ENCODE data around the gene CAPN2.
A peak's percentile ranks its signal among the peaks of the same experiment; 100 is the strongest.

CAPN2 gene

DNA sequence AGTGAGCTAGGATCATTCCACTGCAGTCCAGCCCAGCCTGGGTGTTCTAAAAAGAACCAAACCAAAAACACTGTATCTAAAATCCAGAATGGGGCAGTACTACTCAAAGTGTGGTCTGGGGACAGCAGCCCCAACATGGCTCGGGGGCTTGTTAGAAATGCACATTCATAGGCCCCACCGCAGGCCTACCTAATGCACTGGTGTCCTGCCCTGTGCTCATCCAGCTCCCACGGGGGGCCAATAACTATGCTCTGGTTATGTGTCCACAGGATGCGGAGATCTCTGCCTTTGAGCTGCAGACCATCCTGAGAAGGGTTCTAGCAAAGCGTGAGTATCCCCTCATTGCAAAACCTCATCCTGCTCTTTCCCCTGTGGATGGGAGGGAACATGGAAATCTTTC lies 51.5 kb downstream of the CAPN2 start:
- Histone ChIP-seq H3K27ac (ENCODE audit: low read depth, low read length) (no peak overlapping the region), H3K36me3 (ENCODE audit: insufficient read depth, low read length) (peaks cover 54% of the 10 kb centered on the region)

DNA sequence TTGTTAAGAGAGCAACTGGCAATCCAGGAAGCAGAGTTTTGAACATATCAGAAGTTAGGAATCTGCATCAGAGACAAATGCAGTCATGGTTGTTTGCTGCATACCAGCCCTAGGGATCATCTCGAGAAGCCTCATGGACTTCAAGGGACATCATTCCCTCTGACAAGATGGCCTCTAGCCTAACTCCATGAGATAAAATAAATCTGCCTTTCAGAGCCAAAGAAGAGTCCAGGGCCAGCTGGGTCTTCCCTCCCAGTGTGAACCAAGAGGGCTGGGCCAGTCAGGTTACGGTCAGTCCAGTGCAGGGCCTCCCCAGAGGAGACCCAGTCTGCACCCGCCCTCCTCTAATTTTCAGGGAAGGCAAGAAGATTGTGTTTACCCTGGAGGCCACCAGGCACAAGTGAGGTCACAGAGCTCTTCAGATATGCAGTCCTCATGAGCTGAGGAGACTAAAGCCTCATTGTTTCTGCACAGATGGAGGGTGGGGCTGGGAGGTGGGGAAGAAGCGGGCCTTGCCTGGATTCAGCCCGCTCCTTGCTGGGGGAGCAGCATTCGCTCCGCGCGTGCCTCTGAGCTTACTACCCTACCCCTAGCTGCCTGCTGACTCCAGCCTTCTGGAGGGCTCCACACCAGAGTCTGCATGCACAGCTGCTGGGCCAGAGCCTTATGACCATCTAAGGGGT lies 52.8 kb downstream of the CAPN2 start:
- Histone ChIP-seq H3K27me3 (ENCODE audit: insufficient read depth, low read length) (no peaks in the 10 kb centered on the region), H3K4me1 (ENCODE audit: control insufficient read depth, insufficient read depth, low read length, unreplicated experiment) (peaks cover 9% of the 10 kb centered on the region), H3K4me3 (ENCODE audit: low read depth, low read length) (no peak overlapping the region), H3K79me2 (ENCODE audit: control insufficient read depth, insufficient read depth, low read length, unreplicated experiment) (peaks cover 6% of the 10 kb centered on the region), H3K27ac (ENCODE audit: low read depth, low read length) (no peak overlapping the region), H2AFZ (ENCODE audit: low read length, unreplicated experiment) (no peak overlapping the region), H3K36me3 (ENCODE audit: insufficient read depth, low read length) (peaks cover 51% of the 10 kb centered on the region)

More for the DNA sequence above, 51.5 kb downstream of the CAPN2 start:
- H3K4me3 ChIP-seq (ENCODE audit: low read depth, low read length) = no peak overlapping the region
- H3K27me3 ChIP-seq (ENCODE audit: insufficient read depth, low read length) = no peaks in the 10 kb centered on the region
- no peaks in the 10 kb centered on the region for H3K4me1 ChIP-seq (ENCODE audit: control insufficient read depth, insufficient read depth, low read length, unreplicated experiment)
- peaks cover 6% of the 10 kb centered on the region for H3K79me2 ChIP-seq (ENCODE audit: control insufficient read depth, insufficient read depth, low read length, unreplicated experiment)
- H2AFZ ChIP-seq (ENCODE audit: low read length, unreplicated experiment) = no peak overlapping the region

DNA sequence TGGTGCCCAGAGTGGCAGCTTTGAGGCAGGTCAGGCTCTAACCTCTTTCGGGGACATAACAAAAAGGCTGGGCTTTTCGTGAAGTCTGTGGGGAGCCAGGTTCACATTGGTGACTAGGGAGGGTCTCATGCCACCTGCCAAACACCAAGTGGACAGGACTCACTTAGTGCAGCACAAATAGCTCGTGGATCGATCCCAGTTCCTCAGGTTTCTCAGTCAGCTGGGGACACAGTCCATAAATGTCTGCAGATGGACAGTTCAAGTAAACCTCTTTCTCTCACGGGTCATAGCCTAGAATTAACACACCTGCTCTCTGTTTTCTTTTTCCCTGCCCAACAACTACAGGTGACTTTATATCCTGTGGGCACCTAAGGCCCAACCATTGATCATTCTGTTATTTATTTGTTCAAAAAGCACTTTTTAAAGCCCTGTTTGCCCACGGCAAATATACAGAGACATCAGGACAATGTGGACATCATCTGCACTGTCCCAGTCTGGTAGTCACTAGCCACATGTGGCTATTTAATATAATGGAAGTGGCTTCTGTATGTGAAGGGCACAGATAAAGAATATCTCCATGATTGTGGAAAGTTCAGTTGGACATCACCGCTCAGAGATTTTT lies 53.5 kb downstream of the CAPN2 start:
- H3K79me2 ChIP-seq (ENCODE audit: control insufficient read depth, insufficient read depth, low read length, unreplicated experiment) = peaks cover 6% of the 10 kb centered on the region
- no peaks in the 10 kb centered on the region for H3K27me3 ChIP-seq (ENCODE audit: insufficient read depth, low read length)
- H3K4me1 ChIP-seq (ENCODE audit: control insufficient read depth, insufficient read depth, low read length, unreplicated experiment) = peaks cover 16% of the 10 kb centered on the region
- H3K27ac ChIP-seq (ENCODE audit: low read depth, low read length) = no peak overlapping the region
- H3K4me3 ChIP-seq (ENCODE audit: low read depth, low read length) = no peak overlapping the region
- peaks cover 57% of the 10 kb centered on the region for H3K36me3 ChIP-seq (ENCODE audit: insufficient read depth, low read length)
- no peak overlapping the region for H2AFZ ChIP-seq (ENCODE audit: low read length, unreplicated experiment)

DNA sequence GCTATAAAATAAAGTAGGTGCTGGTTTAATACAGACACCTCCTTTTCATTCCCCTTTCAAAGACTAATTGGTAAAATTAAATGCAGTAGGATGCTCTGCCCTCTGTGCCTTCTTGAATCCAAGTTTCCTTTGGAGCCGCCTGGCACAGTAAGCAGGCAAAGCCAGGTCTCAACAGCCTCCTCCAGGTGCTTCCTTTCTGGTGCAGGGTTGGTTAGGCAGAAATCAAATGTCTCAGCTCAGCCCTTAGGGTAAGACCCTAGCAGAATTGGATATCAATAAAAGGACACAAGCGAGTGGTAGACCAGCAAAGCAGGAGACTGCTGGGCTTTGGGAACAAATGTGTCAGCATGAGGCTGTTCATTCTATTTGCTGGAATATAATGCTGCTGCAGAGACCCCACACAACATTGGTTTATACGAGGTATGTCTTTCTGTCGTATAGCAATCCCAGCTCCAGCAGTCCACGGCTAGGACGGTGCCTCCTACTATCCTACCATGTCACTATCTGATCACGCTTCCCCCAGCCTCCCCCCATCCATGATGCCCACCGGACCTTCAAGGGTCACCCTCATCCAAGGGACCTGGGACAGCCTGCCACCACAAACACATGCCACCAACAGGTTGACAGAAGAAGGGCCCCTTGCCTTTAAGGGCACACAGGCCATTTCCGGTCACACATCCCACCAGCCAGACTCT lies 58.4 kb downstream of the CAPN2 start:
- Histone ChIP-seq H3K4me1 (ENCODE audit: control insufficient read depth, insufficient read depth, low read length, unreplicated experiment) (peaks cover 56% of the 10 kb centered on the region), H3K27me3 (ENCODE audit: insufficient read depth, low read length) (no peaks in the 10 kb centered on the region), H3K4me3 (ENCODE audit: low read depth, low read length) (peak overlapping the region; percentile 56), H3K36me3 (ENCODE audit: insufficient read depth, low read length) (peaks cover 53% of the 10 kb centered on the region), H2AFZ (ENCODE audit: low read length, unreplicated experiment) (no peak overlapping the region), H3K27ac (ENCODE audit: low read depth, low read length) (peak overlapping the region; percentile 96), H3K79me2 (ENCODE audit: control insufficient read depth, insufficient read depth, low read length, unreplicated experiment) (peaks cover 6% of the 10 kb centered on the region)

DNA sequence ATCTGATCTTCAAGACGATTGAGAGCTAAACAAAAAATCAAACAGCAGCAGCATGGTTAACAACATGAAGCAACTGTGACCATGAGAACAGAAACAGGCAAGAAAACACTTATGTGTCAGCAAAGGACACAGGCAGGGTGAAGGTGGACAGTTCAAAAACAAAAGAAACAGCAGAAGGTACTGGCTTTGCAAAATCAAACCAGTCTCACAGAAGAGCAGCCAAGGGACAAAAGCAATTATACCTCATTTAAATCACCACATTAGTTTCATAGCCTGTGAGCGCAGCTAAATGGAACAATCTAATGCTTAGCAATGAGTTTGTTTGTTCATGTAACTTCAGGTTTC lies 59.1 kb downstream of the CAPN2 start:
- Histone ChIP-seq H3K27ac (ENCODE audit: low read depth, low read length) (peak overlapping the region; percentile 96), H3K79me2 (ENCODE audit: control insufficient read depth, insufficient read depth, low read length, unreplicated experiment) (peaks cover 3% of the 10 kb centered on the region), H3K4me3 (ENCODE audit: low read depth, low read length) (peak overlapping the region; percentile 56), H3K4me1 (ENCODE audit: control insufficient read depth, insufficient read depth, low read length, unreplicated experiment) (peaks cover 62% of the 10 kb centered on the region), H2AFZ (ENCODE audit: low read length, unreplicated experiment) (no peak overlapping the region), H3K36me3 (ENCODE audit: insufficient read depth, low read length) (peaks cover 49% of the 10 kb centered on the region), H3K27me3 (ENCODE audit: insufficient read depth, low read length) (no peaks in the 10 kb centered on the region)

DNA sequence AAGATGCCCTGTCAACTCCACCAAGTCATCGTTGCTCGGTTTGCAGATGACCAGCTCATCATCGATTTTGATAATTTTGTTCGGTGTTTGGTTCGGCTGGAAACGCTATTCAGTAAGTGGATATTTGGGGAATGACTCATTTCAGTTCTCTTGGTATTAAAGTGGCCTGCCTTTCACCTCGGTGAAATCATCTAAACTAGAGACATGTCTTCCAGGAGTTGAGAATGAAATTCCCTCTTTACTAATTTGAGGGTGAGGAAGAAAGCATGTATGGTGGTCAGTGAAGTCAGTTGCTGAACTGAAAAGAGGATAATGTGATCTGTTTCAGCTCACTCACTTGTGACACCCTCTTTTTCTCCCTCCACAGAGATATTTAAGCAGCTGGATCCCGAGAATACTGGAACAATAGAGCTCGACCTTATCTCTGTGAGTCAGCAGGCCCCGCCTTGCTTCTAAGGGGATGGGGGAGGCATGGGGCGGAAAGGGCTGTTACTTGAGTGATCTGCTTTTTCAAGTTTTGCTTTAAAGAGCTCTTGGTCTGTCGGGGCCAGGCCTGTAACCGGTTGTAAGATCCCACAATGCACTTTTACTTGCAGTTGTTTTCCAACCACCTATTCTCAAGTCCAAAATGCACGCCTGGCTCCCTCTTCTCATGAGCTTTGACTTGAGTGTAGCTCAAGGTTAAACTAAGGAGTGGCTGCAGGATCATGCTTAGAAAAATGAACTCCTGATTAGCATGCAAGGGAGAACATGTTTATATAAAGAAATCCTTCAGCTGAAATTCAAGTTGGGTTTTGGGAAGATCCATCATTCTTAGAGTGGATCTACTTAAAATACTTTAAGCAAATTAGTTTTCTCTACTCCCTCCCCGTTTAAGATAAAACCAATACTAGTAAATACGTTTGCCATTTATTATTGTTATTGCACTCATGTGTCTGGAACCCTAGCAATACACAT lies 59.8 kb downstream of the CAPN2 start:
- H3K4me1 ChIP-seq (ENCODE audit: control insufficient read depth, insufficient read depth, low read length, unreplicated experiment) = peaks cover 65% of the 10 kb centered on the region
- H3K79me2 ChIP-seq (ENCODE audit: control insufficient read depth, insufficient read depth, low read length, unreplicated experiment) = no peaks in the 10 kb centered on the region
- no peaks in the 10 kb centered on the region for H3K27me3 ChIP-seq (ENCODE audit: insufficient read depth, low read length)
- H2AFZ ChIP-seq (ENCODE audit: low read length, unreplicated experiment) = no peak overlapping the region
- H3K4me3 ChIP-seq (ENCODE audit: low read depth, low read length) = peak overlapping the region; percentile 56
- peaks cover 50% of the 10 kb centered on the region for H3K36me3 ChIP-seq (ENCODE audit: insufficient read depth, low read length)
- H3K27ac ChIP-seq (ENCODE audit: low read depth, low read length) = peak overlapping the region; percentile 96

DNA sequence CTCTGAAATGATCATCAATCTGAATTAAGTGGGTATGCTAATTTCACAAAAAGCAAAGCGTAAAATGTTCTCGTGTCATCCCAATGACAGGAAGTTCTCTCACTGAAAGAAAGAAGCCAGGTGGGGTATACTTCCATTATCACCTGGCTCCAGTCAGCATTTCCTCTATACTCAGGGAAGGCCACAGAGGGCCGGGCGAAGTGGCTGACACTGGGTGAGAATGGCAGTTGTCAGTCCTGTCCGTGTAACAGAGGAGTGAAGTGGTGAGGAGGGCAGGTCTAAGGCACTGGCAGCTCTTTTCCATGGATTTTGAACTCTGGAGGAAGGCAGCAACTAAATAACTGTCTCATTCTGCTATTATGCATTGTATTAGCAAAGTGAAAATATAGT lies 60.4 kb downstream of the CAPN2 start:
- Histone ChIP-seq H3K27me3 (ENCODE audit: insufficient read depth, low read length) (no peaks in the 10 kb centered on the region), H3K79me2 (ENCODE audit: control insufficient read depth, insufficient read depth, low read length, unreplicated experiment) (no peaks in the 10 kb centered on the region), H3K4me1 (ENCODE audit: control insufficient read depth, insufficient read depth, low read length, unreplicated experiment) (peaks cover 65% of the 10 kb centered on the region), H3K4me3 (ENCODE audit: low read depth, low read length) (0 out of 2 replicates have a peak overlapping the region, but pooled peaks have one; percentile 56), H3K27ac (ENCODE audit: low read depth, low read length) (peak overlapping the region; percentile 96), H2AFZ (ENCODE audit: low read length, unreplicated experiment) (no peak overlapping the region), H3K36me3 (ENCODE audit: insufficient read depth, low read length) (peaks cover 56% of the 10 kb centered on the region)

DNA sequence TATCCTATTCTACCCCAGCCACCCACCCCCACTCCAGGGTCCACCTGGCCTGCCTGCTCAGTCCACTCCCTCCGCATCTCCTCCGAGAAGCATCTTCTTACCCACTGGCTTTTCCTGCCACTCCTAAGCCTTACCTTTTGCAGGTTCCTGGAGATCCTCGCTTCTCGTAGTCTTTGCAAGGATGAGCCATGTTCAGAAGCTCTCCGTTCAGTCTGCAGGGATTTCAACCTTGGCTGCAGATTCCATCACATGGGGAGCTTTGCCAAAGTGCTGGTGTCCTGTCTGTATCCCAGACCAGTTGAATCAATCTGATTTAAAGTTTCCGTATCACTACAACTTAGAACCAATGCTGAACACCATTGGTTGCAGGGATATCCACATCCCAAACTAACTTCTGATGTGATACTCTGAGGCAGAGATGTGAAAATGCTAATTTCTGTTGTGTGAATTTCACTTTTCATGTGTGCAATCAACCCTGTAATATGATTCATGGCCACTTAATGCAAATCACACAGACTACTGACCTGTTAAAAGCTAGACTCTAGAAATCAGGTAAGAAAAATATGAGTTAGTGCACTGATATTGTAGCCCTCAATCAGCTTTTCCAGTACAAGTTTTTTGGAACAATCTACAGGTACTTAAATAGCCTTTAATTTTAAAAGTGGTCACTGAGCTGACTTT lies 61.9 kb downstream of the CAPN2 start:
- Histone ChIP-seq H3K4me1 (ENCODE audit: control insufficient read depth, insufficient read depth, low read length, unreplicated experiment) (peaks cover 65% of the 10 kb centered on the region), H3K4me3 (ENCODE audit: low read depth, low read length) (no peak overlapping the region), H3K36me3 (ENCODE audit: insufficient read depth, low read length) (peaks cover 66% of the 10 kb centered on the region), H3K27me3 (ENCODE audit: insufficient read depth, low read length) (no peaks in the 10 kb centered on the region), H3K79me2 (ENCODE audit: control insufficient read depth, insufficient read depth, low read length, unreplicated experiment) (no peaks in the 10 kb centered on the region), H3K27ac (ENCODE audit: low read depth, low read length) (peak overlapping the region; percentile 84), H2AFZ (ENCODE audit: low read length, unreplicated experiment) (no peak overlapping the region)

DNA sequence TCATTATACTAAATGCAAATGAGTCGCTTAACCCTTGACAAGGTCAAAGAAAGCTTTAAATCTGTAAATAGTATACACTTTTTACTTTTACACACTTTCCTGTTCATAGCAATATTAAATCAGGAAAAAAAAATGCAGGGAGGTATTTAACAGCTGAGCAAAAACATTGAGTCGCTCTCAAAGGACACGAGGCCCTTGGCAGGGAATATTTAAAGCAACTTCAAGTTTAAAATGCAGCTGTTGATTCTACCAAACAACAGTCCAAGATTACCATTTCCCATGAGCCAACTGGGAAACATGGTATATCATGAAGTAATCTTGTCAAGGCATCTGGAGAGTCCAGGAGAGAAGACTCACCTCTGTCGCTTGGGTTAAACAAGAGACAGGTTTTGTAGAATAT lies 62.7 kb downstream of the CAPN2 start:
- Histone ChIP-seq H3K27me3 (ENCODE audit: insufficient read depth, low read length) (no peaks in the 10 kb centered on the region), H3K36me3 (ENCODE audit: insufficient read depth, low read length) (peaks cover 68% of the 10 kb centered on the region), H3K4me3 (ENCODE audit: low read depth, low read length) (peak overlapping the region; percentile 1; the same call in 1 of the 2 replicates), H2AFZ (ENCODE audit: low read length, unreplicated experiment) (no peak overlapping the region), H3K79me2 (ENCODE audit: control insufficient read depth, insufficient read depth, low read length, unreplicated experiment) (no peaks in the 10 kb centered on the region), H3K27ac (ENCODE audit: low read depth, low read length) (peak overlapping the region; percentile 84), H3K4me1 (ENCODE audit: control insufficient read depth, insufficient read depth, low read length, unreplicated experiment) (peaks cover 57% of the 10 kb centered on the region)

DNA sequence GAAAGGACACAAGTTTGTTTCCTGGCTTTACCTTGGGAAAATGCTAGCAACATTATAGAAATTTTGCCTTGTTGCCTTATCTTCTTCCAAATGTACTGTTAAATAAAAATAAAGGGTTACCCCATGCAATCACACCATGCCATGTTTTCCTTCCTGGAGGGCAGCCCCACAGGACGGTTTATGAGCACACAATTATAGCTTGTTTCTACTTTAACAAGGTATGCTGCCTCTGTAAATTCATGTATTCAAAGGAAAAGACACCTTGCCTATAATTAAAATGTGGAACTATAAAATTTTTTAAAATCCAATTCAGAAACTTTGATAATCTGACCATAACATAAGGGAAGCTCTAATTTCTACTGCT lies 63.4 kb downstream of the CAPN2 start:
- Histone ChIP-seq H2AFZ (ENCODE audit: low read length, unreplicated experiment) (no peak overlapping the region), H3K4me3 (ENCODE audit: low read depth, low read length) (peak overlapping the region; percentile 1; the same call in 1 of the 2 replicates), H3K79me2 (ENCODE audit: control insufficient read depth, insufficient read depth, low read length, unreplicated experiment) (no peaks in the 10 kb centered on the region), H3K36me3 (ENCODE audit: insufficient read depth, low read length) (peaks cover 61% of the 10 kb centered on the region), H3K4me1 (ENCODE audit: control insufficient read depth, insufficient read depth, low read length, unreplicated experiment) (peaks cover 51% of the 10 kb centered on the region), H3K27ac (ENCODE audit: low read depth, low read length) (peak overlapping the region; percentile 84), H3K27me3 (ENCODE audit: insufficient read depth, low read length) (no peaks in the 10 kb centered on the region)
